NAMALWA (cell line): Measurements from ENCODE around the gene KIF11.
"Not testable (repeated sequence)": the region's sequence is repeated elsewhere in the genome, so short reads cannot be mapped to it uniquely, and the experiment has no call there.

ENCODE experiments used
- DNase-seq: peaks from one replicate; pipeline ENCODE4 v3.0.0-alpha.2; 2015; ENCODE audit warnings: low spot score

The KIF11 gene

DNA sequence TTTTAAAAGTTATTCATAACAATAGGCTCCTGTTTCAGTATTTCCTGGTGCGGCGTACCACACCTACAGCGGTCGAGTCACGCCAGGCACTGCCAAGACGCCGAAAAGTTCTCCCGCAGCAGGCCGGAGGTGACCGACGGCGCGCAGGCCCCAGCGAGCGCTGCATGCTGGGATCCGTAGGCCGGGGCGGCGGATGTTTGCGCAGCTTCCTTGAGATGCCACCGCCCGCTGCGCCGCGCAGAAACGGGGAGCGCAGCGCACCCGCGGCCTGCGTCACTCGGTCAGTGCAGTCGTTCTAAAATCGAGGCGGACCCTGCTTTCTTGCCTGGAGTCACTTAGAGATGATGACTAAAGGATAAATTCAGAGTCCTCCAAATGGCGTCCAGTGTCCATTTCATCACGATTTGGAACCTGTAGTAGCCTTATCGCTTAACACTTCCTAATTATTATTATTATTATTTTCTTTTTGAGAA is 1.3 kb upstream of the KIF11 start:
- DNase-seq = peak; percentile 90

DNA sequence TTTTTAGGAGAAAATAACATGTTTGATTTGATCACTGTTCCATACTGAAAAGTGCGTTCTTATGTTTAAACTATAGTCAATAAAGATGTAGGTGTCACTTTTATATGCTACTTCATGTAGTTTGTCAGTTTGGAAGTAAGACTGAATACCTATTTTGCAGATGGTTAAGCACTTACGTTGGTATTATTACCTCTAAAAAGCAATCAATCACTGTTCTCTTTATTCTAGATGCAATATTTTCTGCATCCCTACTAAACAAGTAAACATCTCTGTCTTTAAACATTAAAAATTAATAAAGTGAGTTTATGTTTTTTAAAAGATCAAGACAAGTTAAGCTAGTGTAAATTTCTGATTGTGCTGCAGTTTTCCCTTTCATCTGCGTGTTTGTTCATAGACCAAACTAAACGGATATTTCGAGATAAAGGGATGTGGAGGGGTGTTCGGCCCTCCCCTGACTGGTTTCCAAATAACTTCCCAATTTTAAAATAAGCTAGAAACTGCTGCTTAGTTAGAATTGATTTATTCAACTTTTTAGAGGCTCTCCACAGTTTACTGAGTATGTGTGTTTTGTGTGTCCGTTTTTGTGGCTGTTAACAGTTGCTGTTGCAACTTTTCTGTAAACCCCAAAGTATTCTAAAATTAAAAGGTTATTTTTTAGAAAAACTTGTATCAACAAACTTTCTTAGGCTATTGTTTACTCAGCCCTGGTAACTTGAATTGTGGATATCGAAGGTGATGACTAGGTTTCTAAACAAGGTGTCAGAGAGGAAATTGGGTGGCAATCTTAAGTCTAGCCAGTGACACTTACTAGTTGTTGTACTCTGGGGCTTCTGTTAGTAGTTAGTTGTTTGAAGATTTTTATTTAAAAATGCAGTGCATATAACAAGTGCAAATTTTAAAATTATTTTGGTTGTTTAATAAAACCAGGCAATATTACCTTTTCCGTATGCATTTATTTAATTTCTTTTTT is 974 bp downstream of the KIF11 start:
- peak; percentile 38 for DNase-seq

- no peak for DNase-seq
Measured at GRCh38 chr10:92595505-92595904, 2.6 kb downstream of the KIF11 start.

GRCh38 chr10:92598321-92598720 is 5.4 kb downstream of the KIF11 start:
- no peak for DNase-seq

GRCh38 chr10:92604841-92605240 is 11.9 kb downstream of the KIF11 start:
- DNase-seq = no peak

DNA sequence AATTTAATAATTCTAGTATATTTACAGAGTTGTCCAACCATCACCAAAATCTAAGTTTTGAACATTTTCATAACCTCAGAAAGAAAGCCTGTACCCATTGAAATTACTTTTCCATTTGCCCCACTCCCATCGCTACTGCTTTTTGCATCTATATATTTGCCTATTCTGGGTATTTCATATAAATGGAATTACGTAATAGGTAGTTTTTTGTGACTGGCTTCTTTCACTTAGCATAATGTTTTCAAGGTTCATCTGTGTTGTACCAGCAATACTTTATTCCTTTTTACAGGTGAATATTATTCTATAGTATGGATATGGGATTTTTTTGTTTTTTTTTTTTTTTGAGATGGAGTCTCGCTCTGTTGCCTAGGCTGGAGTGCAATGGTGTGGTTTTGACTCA is 22.6 kb downstream of the KIF11 start:
- no peak for DNase-seq

DNA sequence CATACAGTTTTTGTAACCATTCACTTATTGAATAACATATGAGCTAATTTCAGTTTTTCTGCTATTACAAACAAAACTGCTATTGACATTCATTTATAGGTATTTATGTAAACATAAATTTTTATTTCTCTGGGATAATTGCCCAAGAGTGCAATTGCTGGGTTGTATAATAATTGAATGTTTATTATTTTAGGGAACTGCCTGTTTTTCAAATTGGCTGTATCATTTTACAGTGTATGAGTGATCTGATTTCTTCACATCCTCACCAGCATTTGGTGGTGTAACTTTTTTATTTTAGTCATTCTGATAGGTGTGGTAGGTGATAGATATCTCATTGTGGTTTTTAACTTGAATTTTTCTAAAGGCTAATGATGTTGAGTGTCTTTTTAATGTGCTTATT is 26.4 kb downstream of the KIF11 start:
- no peak for DNase-seq

DNA sequence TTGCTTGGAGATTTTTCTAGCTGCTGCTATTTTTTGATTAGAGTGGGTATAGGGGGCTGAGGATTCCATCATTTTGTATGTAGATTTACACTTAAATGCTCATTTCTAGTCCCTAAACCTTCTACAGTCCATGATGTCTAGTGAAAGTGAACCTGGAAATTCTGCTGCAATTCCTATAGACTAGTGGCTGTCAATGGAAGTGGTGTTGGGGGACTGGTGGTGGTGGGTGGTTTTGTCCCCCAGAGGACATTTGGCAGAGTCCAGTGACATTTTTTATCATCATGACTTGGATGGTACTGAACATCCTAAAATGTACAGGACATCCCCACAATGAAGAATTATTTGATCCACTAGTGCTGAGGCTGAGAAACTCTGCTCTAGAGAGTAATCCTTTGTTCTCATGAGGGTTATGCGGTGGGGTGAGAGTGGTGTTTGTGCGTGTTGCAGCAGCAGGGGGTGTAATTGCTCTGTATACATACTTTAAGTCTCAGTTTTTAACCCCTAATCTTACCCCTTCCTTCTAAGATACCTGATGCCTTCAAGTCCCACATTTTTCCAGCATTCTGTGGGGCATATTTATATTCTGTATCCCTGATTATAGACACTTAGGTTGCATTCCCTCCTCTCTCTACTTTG is 35.0 kb downstream of the KIF11 start:
- no peak for DNase-seq

- no peak for DNase-seq
Measured at GRCh38 chr10:92629945-92630344, 37.0 kb downstream of the KIF11 start.

DNA sequence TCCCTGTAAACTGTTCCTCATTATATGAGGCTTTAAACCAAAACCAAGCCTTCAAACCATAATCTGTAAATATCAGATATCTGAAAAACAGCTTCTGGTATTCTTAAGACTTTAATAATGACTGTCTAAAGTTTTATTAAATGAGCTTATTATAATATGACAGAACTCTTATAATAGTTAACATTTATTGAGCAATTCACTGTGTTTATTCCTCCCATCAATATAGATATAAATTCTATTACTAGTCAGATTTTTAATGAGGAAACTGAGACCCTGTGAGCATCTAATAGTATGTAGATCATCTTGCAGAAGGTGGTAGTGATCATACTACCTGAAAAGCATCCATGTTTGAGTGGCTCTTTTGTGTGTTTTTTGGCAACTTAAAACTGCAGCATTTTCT is 45.1 kb downstream of the KIF11 start:
- no peak for DNase-seq

DNA sequence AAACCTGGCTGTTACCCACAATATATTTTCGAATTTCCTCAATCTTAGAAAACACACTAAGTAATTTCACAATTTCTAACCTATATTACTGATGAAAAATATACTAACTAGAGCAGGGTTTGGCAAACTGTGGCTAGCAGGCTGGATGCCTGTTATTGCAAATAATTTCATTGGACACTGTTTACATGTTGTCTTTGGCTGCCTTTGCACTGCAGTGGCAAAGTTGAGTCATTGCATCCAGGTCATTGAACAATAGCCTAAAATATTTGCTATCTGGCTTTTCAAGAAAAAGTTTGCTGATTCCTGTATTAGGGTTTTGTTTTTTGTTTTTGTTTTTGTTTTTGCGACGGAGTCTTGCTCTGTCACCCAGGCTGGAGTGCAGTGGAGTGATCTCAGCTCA is 47.2 kb downstream of the KIF11 start:
- peak; percentile 21 for DNase-seq

DNA sequence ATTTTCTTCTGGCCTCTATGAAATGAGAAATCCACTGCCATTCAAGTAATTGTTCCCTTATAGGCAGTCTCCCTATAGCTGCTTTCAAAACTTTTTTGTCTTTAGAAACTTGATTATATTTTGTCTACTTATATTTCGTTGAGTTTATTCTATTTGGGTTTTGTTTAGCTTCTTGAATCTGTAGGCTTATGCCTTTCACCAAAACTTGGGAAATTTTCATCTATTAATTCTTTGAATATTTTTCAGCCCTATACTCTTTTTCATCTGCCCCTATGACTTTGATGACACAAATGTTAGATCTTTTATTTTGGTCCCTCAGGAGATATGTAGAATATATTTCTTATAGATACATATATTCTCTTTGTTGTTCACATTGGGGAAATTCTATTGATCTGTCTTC is 48.6 kb downstream of the KIF11 start:
- no peak for DNase-seq

- DNase-seq = no peak
Measured at GRCh38 chr10:92644921-92645320, 52.0 kb downstream of the KIF11 start.

DNA sequence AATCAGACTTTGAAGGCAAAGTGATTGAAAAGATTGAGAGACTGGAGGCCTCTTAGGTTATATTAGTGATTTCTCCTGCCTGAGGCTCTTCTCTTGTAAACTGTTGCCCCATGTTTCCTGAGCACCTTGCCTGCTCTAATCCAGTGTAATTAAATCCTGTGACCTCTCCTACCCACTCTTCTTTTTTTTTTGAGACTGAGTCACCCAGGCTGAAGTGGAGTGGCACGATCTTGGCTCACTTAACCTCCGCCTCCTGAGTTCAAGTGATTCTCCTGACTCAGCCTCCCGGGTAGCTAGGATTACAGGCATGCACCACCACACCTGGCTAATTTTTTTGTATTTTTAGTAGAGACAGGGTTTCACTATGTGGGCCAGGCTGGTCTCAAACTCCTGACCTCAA is 57.9 kb downstream of the KIF11 start:
- DNase-seq = not testable (repeated sequence)

GRCh38 chr10:92655426-92655825 is 62.5 kb downstream of the KIF11 start:
- no peak for DNase-seq

GRCh38 chr10:92656266-92656961 is 63.5 kb downstream of the KIF11 start:
- DNase-seq = no peak

DNA sequence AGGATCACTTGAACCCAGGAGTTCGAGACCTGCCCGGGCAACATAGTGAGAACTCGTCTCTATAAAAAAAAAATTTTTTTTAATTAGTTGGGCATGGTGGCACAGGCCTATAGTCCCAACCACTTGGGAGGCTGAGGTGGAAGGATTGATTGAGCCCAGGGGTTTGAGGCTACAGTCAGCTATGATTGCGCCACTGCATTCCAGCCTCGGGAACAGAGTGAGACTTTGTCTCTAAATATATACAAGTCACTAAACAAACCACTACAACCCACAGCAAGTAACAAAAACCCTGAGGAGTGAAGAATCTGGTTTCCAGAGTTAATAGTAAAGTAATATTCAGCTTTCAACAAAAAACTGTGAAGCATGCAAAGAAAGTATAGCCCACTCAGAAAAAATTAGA is 64.1 kb downstream of the KIF11 start:
- no peak for DNase-seq

- DNase-seq = no peak
Measured at GRCh38 chr10:92662848-92663247, 69.9 kb downstream of the KIF11 start.

DNA sequence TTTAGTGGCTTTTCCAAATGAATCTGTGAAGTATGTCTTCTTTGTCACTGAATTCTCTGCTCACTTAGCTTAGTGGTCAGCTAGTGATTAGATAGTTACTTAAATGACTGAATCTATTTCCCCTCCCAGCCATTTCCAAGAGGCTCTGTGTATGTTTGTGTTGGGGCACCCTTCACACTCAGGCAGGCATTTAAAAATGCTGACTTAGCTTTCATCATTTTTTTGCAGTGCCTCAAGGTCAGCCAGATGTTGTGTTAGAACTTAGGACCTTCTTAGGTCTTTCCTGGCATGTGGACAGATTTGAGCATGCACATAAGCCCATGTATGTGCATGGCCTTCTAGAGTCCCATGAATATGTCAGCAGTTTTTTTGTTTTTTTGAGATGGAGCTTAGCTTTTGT is 71.4 kb downstream of the KIF11 start:
- DNase-seq = no peak

DNA sequence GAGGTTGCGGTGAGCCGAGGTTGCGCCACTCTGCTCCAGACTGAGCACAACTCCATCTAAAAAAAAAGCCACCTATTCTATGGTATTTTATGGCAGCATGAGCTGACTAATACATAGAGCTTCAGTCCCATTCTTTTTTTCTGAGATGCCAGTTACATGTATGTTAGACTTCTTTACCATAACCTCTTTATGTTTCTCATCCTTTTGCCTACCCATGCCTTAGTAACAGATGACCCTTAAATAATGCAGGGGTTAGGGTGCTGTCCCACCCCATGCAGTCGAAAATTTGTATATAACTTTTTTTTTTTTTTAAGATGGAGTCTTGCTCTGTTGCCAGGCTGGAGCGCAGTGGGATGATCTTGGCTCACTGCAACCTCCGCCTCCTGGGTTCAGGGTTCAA is 74.1 kb downstream of the KIF11 start:
- DNase-seq = no peak

GRCh38 chr10:92677708-92678107 is 84.8 kb downstream of the KIF11 start:
- no peak for DNase-seq

DNA sequence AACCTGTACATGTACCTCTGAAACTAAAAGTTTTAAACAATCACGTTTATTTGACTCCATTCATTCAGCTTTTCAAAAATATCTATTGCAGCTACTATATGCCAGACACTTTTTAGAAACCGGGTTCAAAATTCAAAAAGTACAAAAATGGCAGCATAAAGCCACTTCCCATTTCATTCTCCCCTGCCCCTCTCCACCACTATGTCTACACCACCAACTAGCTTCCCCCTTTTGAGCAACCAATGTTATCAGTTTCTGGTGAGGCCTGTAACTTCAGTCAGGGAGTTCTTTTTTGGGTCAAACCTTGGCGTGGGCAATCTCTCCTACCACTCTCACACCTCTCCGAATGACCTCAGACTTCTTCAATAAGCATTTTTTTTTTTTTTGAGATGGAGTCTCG is 85.3 kb downstream of the KIF11 start:
- DNase-seq = no peak
